IPS-15b (cell line): ENCODE measurements around the gene KSR2.
"Not testable (repeated sequence)": the region's sequence is repeated elsewhere in the genome, so short reads cannot be mapped to it uniquely, and the experiment has no call there.

Experiments used
- H3K27me3 ChIP-seq: one replicate; pipeline ENCODE4 v1.6.1; 2013; ENCODE audit warnings: low read length; ENCODE audit not compliant: control insufficient read depth, insufficient read depth
- H3K36me3 ChIP-seq: one replicate; pipeline ENCODE4 v1.6.1; 2013; ENCODE audit warnings: low read length; ENCODE audit not compliant: control insufficient read depth, insufficient read depth
- H3K4me1 ChIP-seq: one replicate; pipeline ENCODE4 v1.6.1; 2013; ENCODE audit warnings: mild to moderate bottlenecking, low read length; ENCODE audit not compliant: control insufficient read depth, insufficient read depth
- H3K4me3 ChIP-seq: one replicate; pipeline ENCODE4 v1.5.1; 2013; ENCODE audit warnings: low read depth, low read length
- H3K9ac ChIP-seq: one replicate; pipeline ENCODE4 v1.6.1; 2013; ENCODE audit warnings: low read depth, mild to moderate bottlenecking, low read length
- H3K9me3 ChIP-seq: one replicate; pipeline ENCODE4 v1.6.1; 2013; ENCODE audit warnings: mild to moderate bottlenecking, low read length; ENCODE audit not compliant: control insufficient read depth, insufficient read depth

KSR2 gene

DNA sequence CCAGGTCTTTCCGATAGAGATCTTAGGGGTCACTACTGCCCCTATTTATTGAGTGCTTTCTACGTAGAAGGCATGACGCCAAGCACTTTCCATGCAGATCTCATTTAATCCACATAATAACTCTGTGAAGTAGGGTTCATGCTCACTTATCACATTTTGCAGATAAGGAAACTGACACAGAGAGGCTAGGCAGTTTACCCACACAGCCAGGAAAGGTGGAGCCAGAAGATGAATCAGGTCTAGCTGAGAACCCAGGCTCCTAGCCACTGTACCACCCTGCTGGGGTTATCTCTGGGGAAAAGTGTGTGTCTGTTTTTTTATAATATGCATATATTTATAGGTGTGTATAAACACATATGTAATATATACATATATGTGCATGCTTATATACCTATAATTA lies 83.6 kb downstream of the KSR2 start:
- Histone ChIP-seq H3K9me3 (no peaks in the 10 kb centered on the region), H3K9ac (no peak overlapping the region), H3K4me1 (no peaks in the 10 kb centered on the region), H3K36me3 (no peaks in the 10 kb centered on the region), H3K4me3 (no peak overlapping the region), H3K27me3 (no peaks in the 10 kb centered on the region)

DNA sequence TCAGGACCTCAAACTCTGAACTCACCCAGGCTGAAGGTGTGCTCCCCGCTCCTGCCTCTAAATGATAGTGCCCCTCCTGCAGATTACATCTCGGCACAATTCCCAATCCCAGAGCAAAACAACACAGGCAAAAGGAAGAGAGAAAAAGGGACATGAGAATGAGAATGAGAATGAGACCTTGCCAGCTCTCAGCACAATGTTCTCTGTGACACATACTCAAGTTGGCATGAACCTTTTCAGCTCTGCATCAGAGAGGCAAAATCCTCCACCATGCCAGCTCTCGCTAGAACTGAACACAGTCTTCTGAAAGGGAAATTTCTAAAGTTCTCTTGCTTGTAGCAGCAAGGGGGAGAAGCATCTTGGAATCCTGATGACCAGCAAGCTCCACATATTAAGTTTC lies 84.6 kb downstream of the KSR2 start:
- no peaks in the 10 kb centered on the region for H3K4me1 ChIP-seq
- no peaks in the 10 kb centered on the region for H3K27me3 ChIP-seq
- H3K9ac ChIP-seq = no peak overlapping the region
- H3K36me3 ChIP-seq = no peaks in the 10 kb centered on the region
- H3K4me3 ChIP-seq = no peak overlapping the region
- no peaks in the 10 kb centered on the region for H3K9me3 ChIP-seq

DNA sequence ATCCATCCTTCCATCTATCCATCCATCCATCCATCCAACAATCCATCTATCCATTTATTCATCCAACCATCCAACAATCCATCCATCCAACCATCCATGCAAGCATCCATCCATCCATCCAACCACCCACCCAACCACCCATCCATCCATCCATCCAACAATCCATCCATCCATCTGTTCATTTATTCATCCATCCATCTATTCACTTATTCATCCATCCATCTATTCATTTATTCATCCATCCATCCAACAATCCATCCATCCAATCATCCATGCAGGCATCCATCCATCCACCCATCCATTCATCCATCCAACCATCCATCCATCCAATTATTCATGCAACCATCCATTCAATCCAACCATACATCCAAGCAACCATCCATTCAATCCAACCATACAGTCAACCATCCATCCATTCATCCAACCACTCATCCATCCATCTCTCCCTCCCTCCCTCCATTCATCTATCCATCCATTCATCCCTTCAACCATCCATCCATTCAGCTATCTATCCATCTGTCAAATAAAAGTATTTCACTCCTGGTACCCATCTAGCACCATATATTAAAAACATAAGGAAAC lies 86.1 kb downstream of the KSR2 start:
- no peaks in the 10 kb centered on the region for H3K27me3 ChIP-seq
- H3K9me3 ChIP-seq = no peaks in the 10 kb centered on the region
- H3K36me3 ChIP-seq = no peaks in the 10 kb centered on the region
- no peak overlapping the region for H3K9ac ChIP-seq
- H3K4me3 ChIP-seq = no peak overlapping the region
- H3K4me1 ChIP-seq = no peaks in the 10 kb centered on the region

DNA sequence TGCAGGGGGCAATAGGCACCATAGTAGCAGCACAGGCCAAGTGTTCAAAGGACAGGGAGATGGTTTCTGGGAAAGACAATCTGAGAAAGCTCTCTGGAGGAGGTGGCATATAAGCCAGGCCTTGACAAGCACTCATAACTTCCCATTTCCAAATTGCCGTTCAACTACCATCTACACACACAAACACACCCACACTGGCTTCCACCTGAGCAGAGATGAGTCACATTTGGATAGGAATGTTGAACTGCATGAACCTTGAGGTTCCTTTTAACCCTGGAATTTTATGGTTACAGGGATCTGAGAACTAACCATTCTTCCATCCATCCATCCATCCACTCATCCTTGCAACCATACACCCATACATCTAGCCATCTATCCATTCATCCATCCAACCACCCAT lies 86.6 kb downstream of the KSR2 start:
- Histone ChIP-seq H3K9me3 (no peaks in the 10 kb centered on the region), H3K4me1 (no peaks in the 10 kb centered on the region), H3K9ac (no peak overlapping the region), H3K36me3 (no peaks in the 10 kb centered on the region), H3K27me3 (no peaks in the 10 kb centered on the region), H3K4me3 (no peak overlapping the region)

DNA sequence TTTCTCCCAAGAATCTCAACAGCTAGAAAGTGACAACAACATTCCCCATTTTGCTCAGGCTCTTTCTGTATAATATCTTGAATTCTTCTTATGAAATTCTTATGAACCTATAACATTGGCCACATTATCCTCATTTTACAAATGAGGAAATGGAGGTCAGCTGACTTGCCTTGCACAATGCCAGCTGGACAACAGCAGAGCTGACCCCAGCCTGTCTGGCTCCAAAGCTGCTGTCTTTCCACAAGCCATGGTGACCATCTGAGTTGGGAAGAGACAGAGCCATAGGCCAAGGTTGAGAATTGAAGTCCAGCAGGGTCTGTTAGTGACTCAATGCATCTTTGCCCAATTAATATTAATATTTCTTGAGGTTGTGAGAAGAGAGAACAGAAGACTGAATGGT lies 87.3 kb downstream of the KSR2 start:
- Histone ChIP-seq H3K4me3 (no peak overlapping the region), H3K9me3 (no peaks in the 10 kb centered on the region), H3K36me3 (no peaks in the 10 kb centered on the region), H3K4me1 (no peaks in the 10 kb centered on the region), H3K27me3 (no peaks in the 10 kb centered on the region), H3K9ac (no peak overlapping the region)

DNA sequence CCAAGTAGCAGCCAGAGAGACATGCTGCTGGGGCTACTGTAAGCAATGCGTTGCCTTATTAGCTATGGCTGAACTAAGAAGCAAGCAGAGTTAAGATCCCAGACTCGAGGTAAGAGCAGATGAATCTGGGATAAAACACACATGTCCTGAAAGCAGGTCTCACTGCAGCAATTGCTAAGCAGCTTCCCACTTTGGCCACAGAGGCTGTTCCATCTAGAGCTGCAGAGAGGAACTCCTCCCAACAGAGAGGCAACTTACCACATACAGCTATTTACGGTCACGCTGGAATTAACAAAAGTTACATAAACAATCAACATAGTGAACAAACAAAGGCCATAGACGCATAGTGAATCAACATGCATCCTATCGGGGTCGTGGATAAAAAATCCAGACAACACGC lies 90.2 kb downstream of the KSR2 start:
- Histone ChIP-seq H3K9ac (no peak overlapping the region), H3K9me3 (no peaks in the 10 kb centered on the region), H3K4me3 (no peak overlapping the region), H3K4me1 (no peaks in the 10 kb centered on the region), H3K36me3 (no peaks in the 10 kb centered on the region), H3K27me3 (peaks cover 3% of the 10 kb centered on the region)

DNA sequence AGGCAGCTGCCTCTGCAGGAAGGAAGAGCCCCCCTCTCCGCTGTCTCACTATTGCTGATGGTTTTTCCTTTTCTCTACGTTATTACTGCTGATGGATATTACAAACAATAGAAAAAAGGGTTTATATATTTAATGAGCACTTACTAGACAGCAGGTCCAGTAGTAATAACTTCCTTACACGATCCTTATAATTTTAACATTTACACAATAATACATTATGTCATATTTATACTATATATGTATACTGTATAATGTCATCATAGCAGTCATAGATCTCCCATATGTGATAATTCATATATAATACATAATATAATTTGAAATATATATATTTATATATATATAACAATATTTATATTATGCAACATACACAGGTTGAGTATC lies 92.4 kb downstream of the KSR2 start:
- H3K27me3 ChIP-seq = peaks cover 3% of the 10 kb centered on the region
- no peaks in the 10 kb centered on the region for H3K4me1 ChIP-seq
- no peak overlapping the region for H3K4me3 ChIP-seq
- H3K36me3 ChIP-seq = no peaks in the 10 kb centered on the region
- H3K9me3 ChIP-seq = no peaks in the 10 kb centered on the region
- no peak overlapping the region for H3K9ac ChIP-seq

DNA sequence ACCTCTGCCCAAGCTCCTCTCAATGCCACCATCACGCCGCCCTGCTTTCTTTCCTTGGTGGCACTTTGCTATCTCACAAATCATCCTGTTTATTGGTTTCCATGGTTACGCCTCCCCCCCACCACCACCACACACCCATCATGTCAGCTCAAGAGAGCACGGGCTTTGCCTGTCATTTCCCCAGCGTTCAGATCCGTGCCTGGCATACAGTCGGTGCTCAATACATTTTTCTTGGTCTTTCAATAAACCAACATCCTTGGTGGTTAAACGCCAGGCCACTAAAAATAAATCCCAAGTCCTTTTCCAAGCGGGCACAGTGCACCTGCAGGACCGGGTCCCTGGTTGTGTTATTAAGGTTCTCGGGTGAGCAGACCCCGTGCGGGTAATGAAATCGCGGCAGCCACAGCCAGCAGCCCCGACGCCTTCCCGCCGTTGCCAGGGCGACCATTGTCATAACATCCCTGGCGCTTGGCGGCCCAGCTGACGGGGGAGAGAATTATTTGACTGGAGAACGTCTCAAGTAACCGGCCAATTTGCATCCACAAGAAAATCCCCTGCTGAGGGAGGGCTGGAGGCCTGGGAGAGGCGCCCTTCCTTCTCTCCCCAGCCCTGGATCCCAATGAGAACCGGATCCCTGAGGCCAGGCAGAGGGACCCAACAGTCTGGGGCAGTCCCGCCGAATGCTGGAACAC lies 92.9 kb downstream of the KSR2 start:
- H3K27me3 ChIP-seq = peaks cover 3% of the 10 kb centered on the region
- H3K9me3 ChIP-seq = no peaks in the 10 kb centered on the region
- no peak overlapping the region for H3K9ac ChIP-seq
- H3K4me3 ChIP-seq = no peak overlapping the region
- H3K36me3 ChIP-seq = no peaks in the 10 kb centered on the region
- no peaks in the 10 kb centered on the region for H3K4me1 ChIP-seq

DNA sequence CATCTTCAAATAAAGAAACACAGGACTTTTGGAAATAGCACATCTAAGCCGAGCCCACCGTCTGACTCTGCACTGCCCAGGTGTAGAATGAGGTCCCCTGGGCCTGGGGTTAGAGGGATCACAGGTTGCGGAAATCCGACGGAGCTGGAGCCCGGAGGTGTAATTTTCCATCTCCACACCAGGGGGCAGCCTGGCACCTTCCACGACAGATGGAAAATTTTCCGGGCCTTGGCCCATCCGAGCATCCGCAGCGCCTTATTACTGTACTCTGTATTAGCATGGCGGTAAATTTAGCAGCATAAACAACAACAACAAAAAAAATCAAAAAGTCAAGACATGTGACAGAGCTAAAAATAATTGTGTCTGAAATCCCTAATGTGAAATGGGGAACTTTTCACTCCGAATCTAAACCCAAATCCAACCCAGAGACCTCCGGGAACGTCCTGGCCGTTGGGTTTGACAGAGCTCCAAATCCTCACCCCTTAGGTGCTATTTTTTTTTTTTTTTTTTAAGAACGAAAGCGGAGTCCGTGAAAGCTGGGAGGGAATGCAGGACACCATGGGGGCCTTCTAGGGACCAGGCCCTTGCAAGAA lies 93.9 kb downstream of the KSR2 start:
- H3K27me3 ChIP-seq = peaks cover 3% of the 10 kb centered on the region
- no peaks in the 10 kb centered on the region for H3K4me1 ChIP-seq
- no peak overlapping the region for H3K4me3 ChIP-seq
- H3K9me3 ChIP-seq = no peaks in the 10 kb centered on the region
- no peak overlapping the region for H3K9ac ChIP-seq
- no peaks in the 10 kb centered on the region for H3K36me3 ChIP-seq

DNA sequence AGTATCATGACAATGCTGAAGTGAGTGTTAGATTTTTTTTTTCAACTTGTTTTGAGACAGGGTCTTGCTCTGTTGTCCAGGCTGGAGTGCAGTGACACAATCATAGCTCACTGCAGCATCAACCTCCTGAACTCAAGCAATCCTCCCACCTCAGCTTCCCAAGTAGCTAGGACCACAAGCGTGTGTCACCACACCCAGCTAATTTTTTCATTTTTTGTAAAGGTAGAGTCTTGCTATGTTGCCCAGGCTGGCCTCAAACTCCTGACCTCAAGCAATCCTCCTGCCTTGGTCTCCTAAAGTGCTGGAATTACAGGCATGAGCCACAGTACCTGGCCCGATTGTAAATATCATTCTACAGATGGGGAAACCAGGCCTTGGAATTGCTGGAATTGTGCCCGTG lies 94.6 kb downstream of the KSR2 start:
- H3K4me1 ChIP-seq, H3K4me3 ChIP-seq, H3K9me3 ChIP-seq, H3K36me3 ChIP-seq, H3K9ac ChIP-seq, H3K27me3 ChIP-seq: not testable (repeated sequence)

DNA sequence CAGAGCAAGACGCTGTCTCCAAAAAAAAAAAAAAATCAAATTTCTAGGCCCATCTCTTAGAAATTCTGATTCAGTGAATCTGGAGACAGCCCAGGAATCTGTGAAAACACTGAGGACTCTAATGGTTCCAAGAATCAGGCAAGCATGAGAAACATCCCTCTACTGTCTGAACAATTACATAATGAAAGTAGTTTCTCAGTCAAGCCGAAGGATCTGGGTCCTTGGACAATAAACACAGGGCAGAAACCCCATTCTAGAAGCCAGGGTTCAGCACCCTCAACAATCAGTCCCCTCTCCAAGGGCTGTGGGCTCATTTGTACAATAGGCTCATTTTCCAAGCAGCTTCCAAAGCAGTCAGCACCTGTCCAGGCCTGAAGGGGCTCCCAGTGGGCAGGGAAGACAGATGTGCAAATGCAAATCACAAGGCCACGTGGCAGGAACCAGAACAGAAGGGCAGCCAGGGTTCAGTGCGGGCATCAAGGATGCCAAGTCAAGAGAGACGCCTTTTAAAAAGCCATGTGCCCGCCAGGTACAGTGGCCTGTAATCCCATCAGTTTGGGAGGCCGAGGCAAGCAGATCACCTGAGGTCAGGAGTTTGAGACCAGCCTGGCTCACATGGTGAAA lies 96.1 kb downstream of the KSR2 start:
- peaks cover 3% of the 10 kb centered on the region for H3K27me3 ChIP-seq
- H3K4me3 ChIP-seq = no peak overlapping the region
- no peaks in the 10 kb centered on the region for H3K36me3 ChIP-seq
- no peaks in the 10 kb centered on the region for H3K4me1 ChIP-seq
- H3K9ac ChIP-seq = no peak overlapping the region
- no peaks in the 10 kb centered on the region for H3K9me3 ChIP-seq

DNA sequence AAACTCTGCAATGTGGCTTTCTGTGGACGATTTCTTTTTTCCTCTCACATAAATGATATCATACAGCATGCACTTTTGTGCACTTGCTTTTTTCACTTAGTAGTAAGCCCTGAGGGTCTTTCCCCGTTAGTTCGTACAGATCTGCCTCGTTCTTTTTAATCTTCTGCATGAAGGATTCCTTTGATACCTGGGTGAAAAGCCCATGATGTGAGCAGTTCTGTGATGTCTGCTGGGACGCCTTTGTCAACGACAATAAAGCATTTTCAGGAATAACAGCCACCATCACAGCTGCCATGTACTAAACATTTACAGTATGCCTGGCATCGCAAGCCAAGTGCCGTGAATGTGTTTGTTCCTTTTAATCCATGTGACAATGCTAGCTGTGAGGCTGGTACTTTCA lies 99.2 kb downstream of the KSR2 start:
- H3K4me1 ChIP-seq = no peaks in the 10 kb centered on the region
- H3K9me3 ChIP-seq = no peaks in the 10 kb centered on the region
- H3K9ac ChIP-seq = no peak overlapping the region
- H3K36me3 ChIP-seq = no peaks in the 10 kb centered on the region
- no peak overlapping the region for H3K4me3 ChIP-seq
- no peaks in the 10 kb centered on the region for H3K27me3 ChIP-seq
